Smooth muscle cell (in vitro differentiated cells): Measurements from ENCODE around the gene CCNYL1. TPM values are rescaled to one million over a fixed set of nuclear protein-coding genes. Genes with fewer than 3 reads are reported as not detected.

Experiments
- DNase-seq: peaks from one replicate; lab custom pipeline; 2025; ENCODE audit not compliant: unreplicated experiment; lab: John Stamatoyannopoulos, UW
- H2AFZ ChIP-seq: fragments of 200-600 bp; sonication (generic); 2 replicates; pipeline ENCODE4 v1.6.0; 2016; ENCODE audit warnings: antibody characterized with exemption, low read depth, mild to moderate bottlenecking
- H3F3A ChIP-seq: fragments of 200-600 bp; sonication (generic); 2 replicates; pipeline ENCODE4 v1.6.0; 2017; ENCODE audit warnings: antibody characterized with exemption, low read depth
- H3K27ac ChIP-seq: fragments of 200-600 bp; sonication (generic); 2 replicates; pipeline ENCODE4 v1.5.1; 2016; ENCODE audit warnings: low read depth, mild to moderate bottlenecking
- H3K27me3 ChIP-seq: fragments of 200-600 bp; sonication (generic); 2 replicates; pipeline ENCODE4 v1.6.1; 2016; ENCODE audit warnings: low read depth, mild to moderate bottlenecking
- H3K36me3 ChIP-seq: fragments of 200-600 bp; sonication (generic); 2 replicates; pipeline ENCODE4 v1.5.1; 2016; ENCODE audit warnings: low read depth
- H3K4me1 ChIP-seq: fragments of 200-600 bp; sonication (generic); 2 replicates; pipeline ENCODE4 v1.5.1; 2016; ENCODE audit warnings: low read depth
- H3K4me2 ChIP-seq: fragments of 200-600 bp; sonication (generic); 2 replicates; pipeline ENCODE4 v1.6.0; 2016; ENCODE audit warnings: mild to moderate bottlenecking
- H3K4me3 ChIP-seq: fragments of 200-600 bp; sonication (generic); 2 replicates; pipeline ENCODE4 v1.5.1; 2016; ENCODE audit warnings: mild to moderate bottlenecking
- H3K79me2 ChIP-seq: fragments of 200-600 bp; sonication (generic); 2 replicates; pipeline ENCODE4 v1.6.0; 2016; ENCODE audit warnings: low read depth, mild to moderate bottlenecking
- H3K9ac ChIP-seq: fragments of 200-600 bp; sonication (generic); 2 replicates; pipeline ENCODE4 v1.6.0; 2016; ENCODE audit warnings: low read depth
- H3K9me3 ChIP-seq: fragments of 200-600 bp; sonication (generic); replicated peaks from 2 replicates; pipeline ENCODE4 v1.5.1; 2016; ENCODE audit warnings: low read depth
- H4K20me1 ChIP-seq: fragments of 200-600 bp; sonication (generic); 2 replicates; pipeline ENCODE4 v1.6.0; 2016; ENCODE audit warnings: low read depth
- WGBS: methylation state at CpG from one replicate; pipeline ENCODE4 v1.1.7; 2016; ENCODE audit warnings: low lambda C conversion rate; 5-methylcytosine and 5-hydroxymethylcytosine counted together
- polyA plus RNA-seq: library from polyadenylated mRNA; unstranded; fragments of >200 nt; fragmentation: Nextera tagmentation; extraction: Ambion mirVana; gene quantifications from 2 replicates; pipeline ENCODE4 v1.2.1, GENCODE V29; 2016
- total RNA-seq: library from RNA; depleted of rRNA; stranded (reverse); fragments of >200 nt; gene quantifications from 2 replicates; pipeline ENCODE4 v1.2.3, GENCODE V29; 2014
- TF ChIP-seq, protein P1 (sequence below): fragments of 200-600 bp; sonication (generic); IDR thresholded peaks from 2 replicates; pipeline ENCODE4 v1.5.1; 2017; ENCODE audit warnings: borderline replicate concordance, mild to moderate bottlenecking, antibody characterized with exemption; ENCODE audit not compliant: insufficient read depth, poor library complexity, severe bottlenecking

The CCNYL1 gene
- total and polyA plus RNA-seq, 2 experiments from 2014 or later: 7.2 to 15.1 TPM

DNA sequence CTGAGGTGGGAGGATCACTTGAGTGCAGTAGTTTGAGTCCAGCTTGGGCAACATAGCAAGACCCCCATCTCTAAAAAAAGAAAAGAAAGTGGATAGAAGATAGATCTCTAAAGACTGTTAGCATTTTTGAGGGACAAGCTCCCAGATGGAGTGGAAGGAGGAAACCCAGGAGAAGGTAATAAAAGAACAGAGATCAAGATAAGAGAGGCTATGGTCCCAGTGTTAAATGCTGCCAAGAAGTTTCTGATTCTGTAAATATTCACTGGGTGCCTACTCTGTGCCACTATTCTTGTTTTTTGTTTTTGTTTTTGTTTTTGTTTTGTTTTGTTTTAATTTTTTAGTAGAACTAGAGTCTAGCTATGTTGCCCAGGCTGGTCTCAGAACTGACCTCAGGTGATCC is 32.1 kb downstream of the CCNYL1 start:
- H4K20me1 ChIP-seq: no peaks in the 10 kb centered on the region
- H3K9me3 ChIP-seq: no peaks in the 10 kb centered on the region
- H3K79me2 ChIP-seq: no peaks in the 10 kb centered on the region
- TF ChIP-seq, protein P1, sequence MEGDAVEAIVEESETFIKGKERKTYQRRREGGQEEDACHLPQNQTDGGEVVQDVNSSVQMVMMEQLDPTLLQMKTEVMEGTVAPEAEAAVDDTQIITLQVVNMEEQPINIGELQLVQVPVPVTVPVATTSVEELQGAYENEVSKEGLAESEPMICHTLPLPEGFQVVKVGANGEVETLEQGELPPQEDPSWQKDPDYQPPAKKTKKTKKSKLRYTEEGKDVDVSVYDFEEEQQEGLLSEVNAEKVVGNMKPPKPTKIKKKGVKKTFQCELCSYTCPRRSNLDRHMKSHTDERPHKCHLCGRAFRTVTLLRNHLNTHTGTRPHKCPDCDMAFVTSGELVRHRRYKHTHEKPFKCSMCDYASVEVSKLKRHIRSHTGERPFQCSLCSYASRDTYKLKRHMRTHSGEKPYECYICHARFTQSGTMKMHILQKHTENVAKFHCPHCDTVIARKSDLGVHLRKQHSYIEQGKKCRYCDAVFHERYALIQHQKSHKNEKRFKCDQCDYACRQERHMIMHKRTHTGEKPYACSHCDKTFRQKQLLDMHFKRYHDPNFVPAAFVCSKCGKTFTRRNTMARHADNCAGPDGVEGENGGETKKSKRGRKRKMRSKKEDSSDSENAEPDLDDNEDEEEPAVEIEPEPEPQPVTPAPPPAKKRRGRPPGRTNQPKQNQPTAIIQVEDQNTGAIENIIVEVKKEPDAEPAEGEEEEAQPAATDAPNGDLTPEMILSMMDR: no peak
- H3K4me3 ChIP-seq: no peak overlapping the region
- H3F3A ChIP-seq: no peaks in the 10 kb centered on the region
- no peaks in the 10 kb centered on the region for H3K4me1 ChIP-seq
- H3K27me3 ChIP-seq: no peaks in the 10 kb centered on the region
- no peak overlapping the region for H3K9ac ChIP-seq
- no peak overlapping the region for H3K4me2 ChIP-seq
- no peak overlapping the region for H3K27ac ChIP-seq
- H3K36me3 ChIP-seq: no peaks in the 10 kb centered on the region
- DNase-seq: no peak
- no peak overlapping the region for H2AFZ ChIP-seq

DNA sequence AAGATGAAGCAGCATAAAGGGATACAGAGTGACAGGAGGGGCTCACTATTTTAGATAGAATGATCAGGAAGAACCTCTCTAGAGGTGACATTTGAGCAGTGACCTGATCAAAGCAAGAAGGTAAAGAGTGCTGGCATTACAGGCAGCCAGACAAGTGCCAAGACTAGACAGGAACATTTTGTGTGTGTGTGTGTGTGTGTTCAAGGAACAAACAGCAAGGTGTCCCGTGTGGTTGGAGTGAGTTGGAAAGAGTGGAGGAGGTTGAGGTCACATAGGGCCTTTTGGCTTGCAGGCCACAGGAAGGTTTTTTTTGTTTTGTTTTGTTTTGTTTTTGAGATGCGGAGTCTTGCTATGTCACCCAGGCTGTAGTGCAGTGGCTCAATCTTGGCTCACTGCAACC is 32.6 kb downstream of the CCNYL1 start:
- H3K27ac ChIP-seq: no peak overlapping the region
- no peaks in the 10 kb centered on the region for H3K79me2 ChIP-seq
- H3F3A ChIP-seq: no peaks in the 10 kb centered on the region
- DNase-seq: no peak
- H3K4me2 ChIP-seq: no peak overlapping the region
- no peaks in the 10 kb centered on the region for H3K4me1 ChIP-seq
- no peak overlapping the region for H3K4me3 ChIP-seq
- no peaks in the 10 kb centered on the region for H3K9me3 ChIP-seq
- no peaks in the 10 kb centered on the region for H4K20me1 ChIP-seq
- H3K27me3 ChIP-seq: no peaks in the 10 kb centered on the region
- TF ChIP-seq, protein P1: no peak
- 98% methylated on average over 2 of the region's 2 CpGs for WGBS
- H3K9ac ChIP-seq: no peak overlapping the region
- no peak overlapping the region for H2AFZ ChIP-seq
- no peaks in the 10 kb centered on the region for H3K36me3 ChIP-seq

GRCh38 chr2:207744451-207744850 is 33.0 kb downstream of the CCNYL1 start:
- Histone ChIP-seq H2AFZ (no peak overlapping the region), H3K9ac (no peak overlapping the region), H3K27ac (no peak overlapping the region), H3K27me3 (no peaks in the 10 kb centered on the region), H3F3A (no peaks in the 10 kb centered on the region), H3K79me2 (no peaks in the 10 kb centered on the region), H3K9me3 (no peaks in the 10 kb centered on the region), H3K4me2 (no peak overlapping the region), H3K36me3 (no peaks in the 10 kb centered on the region), H3K4me3 (no peak overlapping the region), H3K4me1 (no peaks in the 10 kb centered on the region), H4K20me1 (no peaks in the 10 kb centered on the region)
- no peak for DNase-seq
- TF ChIP-seq, protein P1: no peak
- 96% methylated on average over 11 of the region's 11 CpGs for WGBS

DNA sequence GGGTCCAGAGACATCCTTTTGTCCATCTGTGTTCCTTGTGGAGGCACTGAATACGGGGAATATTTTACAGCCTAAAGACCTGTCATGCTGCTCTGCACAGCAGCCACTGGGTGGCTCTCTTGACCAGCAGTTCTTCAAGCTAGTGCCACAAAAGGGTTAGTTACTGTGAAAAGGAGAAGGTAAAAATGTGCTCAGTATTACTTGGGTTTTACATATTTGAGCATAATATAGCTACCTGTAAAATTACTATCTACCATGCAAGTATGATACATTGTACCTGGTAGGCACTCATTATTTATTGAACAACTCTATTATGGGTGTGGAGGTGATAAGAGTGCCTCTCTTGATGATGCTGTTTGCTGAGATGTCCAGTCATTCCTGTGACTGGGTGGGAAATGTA is 34.7 kb downstream of the CCNYL1 start:
- no peak overlapping the region for H3K9ac ChIP-seq
- H3F3A ChIP-seq: no peaks in the 10 kb centered on the region
- H3K9me3 ChIP-seq: no peaks in the 10 kb centered on the region
- no peaks in the 10 kb centered on the region for H3K36me3 ChIP-seq
- H3K4me1 ChIP-seq: no peaks in the 10 kb centered on the region
- H3K79me2 ChIP-seq: no peaks in the 10 kb centered on the region
- no peak overlapping the region for H3K27ac ChIP-seq
- no peak overlapping the region for H3K4me3 ChIP-seq
- DNase-seq: no peak
- H4K20me1 ChIP-seq: no peaks in the 10 kb centered on the region
- TF ChIP-seq, protein P1: peak; percentile 91
- no peak overlapping the region for H2AFZ ChIP-seq
- no peak overlapping the region for H3K4me2 ChIP-seq
- no peaks in the 10 kb centered on the region for H3K27me3 ChIP-seq
- 31% methylated on average over 1 of the region's 1 CpG for WGBS
